Stimulated activated CD8-positive, alpha-beta memory T cell treated with anti-CD3 and anti-CD28 coated beads, Interleukin-12 subunit alpha, Interleukin-12 subunit beta, amount 100 ng/mL, for 4 hours (primary cell): ENCODE results near the gene CENPV.
A peak's percentile ranks its signal among the peaks of the same experiment; 100 is the strongest.
"Not testable (repeated sequence)": the region's sequence is repeated elsewhere in the genome, so short reads cannot be mapped to it uniquely, and the experiment has no call there.

ENCODE experiments used
- DNase-seq: peaks from one replicate; pipeline ENCODE4 v3.0.0-alpha.2; 2020; ENCODE audit warnings: low read depth

CENPV gene

GRCh38 chr17:16353317-16354174, at the start of gene CENPV:
CENPV (minus strand) TSS chr17:16353469; CDS start chr17:16353436, 33 bp downstream.
- DNase-seq, result peak; percentile 56

GRCh38 chr17:16398270-16399267, 45.3 kb upstream of the CENPV start:
- no peak for DNase-seq

GRCh38 chr17:16396693-16397092, 43.4 kb upstream of the CENPV start:
- not testable (repeated sequence) for DNase-seq

GRCh38 chr17:16395887-16396286, 42.6 kb upstream of the CENPV start:
- DNase-seq, result not testable (repeated sequence)

- DNase-seq, result not testable (repeated sequence)
These were observed 39.2 kb upstream of the CENPV start for GRCh38 chr17:16392491-16392890.

GRCh38 chr17:16391451-16391850, 38.2 kb upstream of the CENPV start:
- DNase-seq, result no peak

GRCh38 chr17:16386126-16386507, 32.8 kb upstream of the CENPV start:
- not testable (repeated sequence) for DNase-seq

- no peak for DNase-seq
These were observed 31.3 kb upstream of the CENPV start for GRCh38 chr17:16384557-16384956.

- no peak for DNase-seq
These were observed 30.6 kb upstream of the CENPV start for GRCh38 chr17:16383772-16384287.

GRCh38 chr17:16383216-16383615, 29.9 kb upstream of the CENPV start:
- no peak for DNase-seq

- DNase-seq, result no peak
These were observed 28.2 kb upstream of the CENPV start for GRCh38 chr17:16381496-16381820.

- DNase-seq, result peak; percentile 87
These were observed 27.6 kb upstream of the CENPV start, which contains the start of gene UBB for GRCh38 chr17:16380640-16381495. UBB (plus strand) TSS chr17:16381091; CDS start chr17:16381908, 817 bp downstream.

GRCh38 chr17:16379654-16380053, 26.4 kb upstream of the CENPV start:
- DNase-seq, result no peak

GRCh38 chr17:16378636-16379282, 25.5 kb upstream of the CENPV start:
- no peak for DNase-seq

- DNase-seq, result no peak
These were observed 24.7 kb upstream of the CENPV start for GRCh38 chr17:16377941-16378341.

- DNase-seq, result no peak
These were observed 21.1 kb upstream of the CENPV start for GRCh38 chr17:16374146-16374938.

GRCh38 chr17:16371742-16372141, 18.5 kb upstream of the CENPV start:
- DNase-seq, result no peak

GRCh38 chr17:16364625-16365024, 11.4 kb upstream of the CENPV start:
- no peak for DNase-seq

- peak; percentile 43 for DNase-seq
These were observed 10.7 kb upstream of the CENPV start for GRCh38 chr17:16363749-16364536.
